GM21367 (cell line): ENCODE results near the gene C16orf54.
"Not testable (repeated sequence)": the region's sequence is repeated elsewhere in the genome, so short reads cannot be mapped to it uniquely, and the experiment has no call there.

ENCODE experiments used
- ATAC-seq: cut with Tn5 transposase; IDR thresholded peaks from one replicate; pipeline ENCODE4 v1.9.1; 2021; ENCODE audit not compliant: unreplicated experiment

C16orf54 gene

GRCh38 chr16:29745853-29746345, at the start of gene C16orf54:
TSS of gene C16orf54 (minus strand) at chr16:29745990. CDS start at chr16:29744951, 1,039 bp downstream.
- peak; percentile 71 for ATAC-seq

- no peak for ATAC-seq
Observed at GRCh38 chr16:29794231-29794710, 48.5 kb upstream of the C16orf54 start.

- not testable (repeated sequence) for ATAC-seq
Observed at GRCh38 chr16:29793153-29793552, 47.4 kb upstream of the C16orf54 start.

- no peak for ATAC-seq
Observed at GRCh38 chr16:29791845-29792807, 46.3 kb upstream of the C16orf54 start.

GRCh38 chr16:29790949-29791844, 45.4 kb upstream of the C16orf54 start:
- ATAC-seq, result peak; percentile 9

GRCh38 chr16:29790183-29790948, 44.6 kb upstream of the C16orf54 start, which contains the start of gene KIF22:
TSS of gene KIF22 (plus strand) at chr16:29790751. CDS start at chr16:29790760, 9 bp downstream.
- ATAC-seq, result peak; percentile 81

GRCh38 chr16:29789775-29790182, 44.0 kb upstream of the C16orf54 start:
- ATAC-seq, result no peak

- not testable (repeated sequence) for ATAC-seq
Observed at GRCh38 chr16:29787155-29787554, 41.4 kb upstream of the C16orf54 start.

- ATAC-seq, result no peak
Observed at GRCh38 chr16:29784901-29785500, 39.2 kb upstream of the C16orf54 start.

GRCh38 chr16:29784157-29784556, 38.4 kb upstream of the C16orf54 start:
- ATAC-seq, result no peak

GRCh38 chr16:29783094-29783953, 37.5 kb upstream of the C16orf54 start:
- not testable (repeated sequence) for ATAC-seq

- ATAC-seq, result no peak
Observed at GRCh38 chr16:29779474-29779873, 33.7 kb upstream of the C16orf54 start.

GRCh38 chr16:29777576-29778350, 32.0 kb upstream of the C16orf54 start, which contains the start of gene ZG16:
TSS of gene ZG16 (plus strand) at chr16:29778256. CDS start at chr16:29779267, 1,011 bp downstream.
- no peak for ATAC-seq

- ATAC-seq, result no peak
Observed at GRCh38 chr16:29775742-29776408, 30.1 kb upstream of the C16orf54 start.

- ATAC-seq, result no peak
Observed at GRCh38 chr16:29774730-29775129, 28.9 kb upstream of the C16orf54 start.

- ATAC-seq, result not testable (repeated sequence)
Observed at GRCh38 chr16:29772330-29772729, 26.5 kb upstream of the C16orf54 start.

GRCh38 chr16:29770250-29770929, 24.6 kb upstream of the C16orf54 start:
- no peak for ATAC-seq
